Measurements from ENCODE around the gene NLRP8. TPM values are rescaled to one million over a fixed set of nuclear protein-coding genes. Genes with fewer than 3 reads are reported as not detected.

Gene NLRP8
- total RNA-seq, 4 donors from 2014 or later = not detected

DNA sequence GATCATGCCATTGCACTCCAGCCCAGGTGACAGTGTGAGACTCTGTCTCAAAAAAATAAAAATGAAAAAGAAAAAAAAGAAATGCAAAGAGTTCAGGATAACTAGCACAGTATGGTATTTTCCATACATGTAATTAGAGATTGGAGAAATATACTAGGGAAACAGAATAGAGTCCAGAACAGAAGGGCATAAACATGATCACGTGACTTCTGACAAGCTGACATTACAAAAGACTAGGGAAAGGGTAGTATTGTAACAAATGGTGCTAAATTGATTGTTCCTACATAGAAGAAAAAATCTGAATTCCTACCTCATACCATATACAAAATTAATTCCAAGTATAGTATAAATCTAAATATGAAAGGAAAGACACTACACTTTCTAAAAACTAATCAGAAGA is 37.6 kb downstream of the NLRP8 start:
- Histone ChIP-seq H3K27me3 (no peaks in the 10 kb centered on the region), H3K4me1 (no peaks in the 10 kb centered on the region), H3K9me3 (no peaks in the 10 kb centered on the region), H3K36me3 (no peaks in the 10 kb centered on the region), H3K4me3 (no peak overlapping the region), H3K27ac (no peak overlapping the region)
- TF ChIP-seq, protein P1, sequence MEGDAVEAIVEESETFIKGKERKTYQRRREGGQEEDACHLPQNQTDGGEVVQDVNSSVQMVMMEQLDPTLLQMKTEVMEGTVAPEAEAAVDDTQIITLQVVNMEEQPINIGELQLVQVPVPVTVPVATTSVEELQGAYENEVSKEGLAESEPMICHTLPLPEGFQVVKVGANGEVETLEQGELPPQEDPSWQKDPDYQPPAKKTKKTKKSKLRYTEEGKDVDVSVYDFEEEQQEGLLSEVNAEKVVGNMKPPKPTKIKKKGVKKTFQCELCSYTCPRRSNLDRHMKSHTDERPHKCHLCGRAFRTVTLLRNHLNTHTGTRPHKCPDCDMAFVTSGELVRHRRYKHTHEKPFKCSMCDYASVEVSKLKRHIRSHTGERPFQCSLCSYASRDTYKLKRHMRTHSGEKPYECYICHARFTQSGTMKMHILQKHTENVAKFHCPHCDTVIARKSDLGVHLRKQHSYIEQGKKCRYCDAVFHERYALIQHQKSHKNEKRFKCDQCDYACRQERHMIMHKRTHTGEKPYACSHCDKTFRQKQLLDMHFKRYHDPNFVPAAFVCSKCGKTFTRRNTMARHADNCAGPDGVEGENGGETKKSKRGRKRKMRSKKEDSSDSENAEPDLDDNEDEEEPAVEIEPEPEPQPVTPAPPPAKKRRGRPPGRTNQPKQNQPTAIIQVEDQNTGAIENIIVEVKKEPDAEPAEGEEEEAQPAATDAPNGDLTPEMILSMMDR (IDR thresholded peaks at IDR 0.05 in 4 of 5, conservative IDR thresholded peaks at IDR 0.05 in 1 of 5) = no peak
- no peak for TF ChIP-seq POLR2A (IDR thresholded peaks at IDR 0.05)
- no peak for DNase-seq
- in situ Hi-C loops (cut with MboI; ENCODE audit: low sequenced_read_pairs in 4 of 4) = no loop called here
- ATAC-seq = no peak
- intact Hi-C loops (cut with DNase I; ENCODE audit: low total_unique reads) = no loop called here

DNA sequence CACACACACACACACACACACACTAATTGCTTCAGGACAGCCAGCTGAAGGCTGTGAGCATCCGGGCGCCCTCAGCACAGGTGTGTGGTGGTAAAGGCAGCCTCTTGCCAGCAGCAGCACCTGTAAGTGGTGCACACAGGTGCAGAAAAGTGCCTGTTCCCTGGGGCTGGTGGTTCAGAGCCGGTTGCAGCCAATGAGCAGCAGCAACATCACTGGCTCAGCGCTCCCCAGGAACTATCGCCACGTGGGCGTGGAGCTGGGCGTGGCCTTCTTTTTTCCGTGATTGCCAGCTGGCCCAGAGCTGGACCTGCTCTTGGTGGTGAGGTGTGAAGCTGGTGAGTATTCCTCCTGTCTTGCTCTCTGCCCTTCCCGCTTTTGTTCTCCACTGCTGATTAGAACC is 38.9 kb downstream of the NLRP8 start, which contains the start of gene NLRP5:
Gene NLRP5 (plus strand): TSS at position 289 of the 400 bp plus-strand sequence.
- DNase-seq = no peak
- H3K36me3 ChIP-seq = no peaks in the 10 kb centered on the region
- H3K4me1 ChIP-seq = no peaks in the 10 kb centered on the region
- TF ChIP-seq, protein P1 (IDR thresholded peaks at IDR 0.05 in 4 of 5, conservative IDR thresholded peaks at IDR 0.05 in 1 of 5) = no peak
- TF ChIP-seq POLR2A (IDR thresholded peaks at IDR 0.05) = no peak
- H3K9me3 ChIP-seq = no peaks in the 10 kb centered on the region
- H3K4me3 ChIP-seq = no peak within 1 kb of the TSS
- intact Hi-C loops (cut with DNase I; ENCODE audit: low total_unique reads) (no loop called here), in situ Hi-C loops (cut with MboI; ENCODE audit: low sequenced_read_pairs in 4 of 4) (no loop called here)
- no peak for ATAC-seq
- H3K27ac ChIP-seq = no peak within 1 kb of the TSS
- no peaks in the 10 kb centered on the region for H3K27me3 ChIP-seq

DNA sequence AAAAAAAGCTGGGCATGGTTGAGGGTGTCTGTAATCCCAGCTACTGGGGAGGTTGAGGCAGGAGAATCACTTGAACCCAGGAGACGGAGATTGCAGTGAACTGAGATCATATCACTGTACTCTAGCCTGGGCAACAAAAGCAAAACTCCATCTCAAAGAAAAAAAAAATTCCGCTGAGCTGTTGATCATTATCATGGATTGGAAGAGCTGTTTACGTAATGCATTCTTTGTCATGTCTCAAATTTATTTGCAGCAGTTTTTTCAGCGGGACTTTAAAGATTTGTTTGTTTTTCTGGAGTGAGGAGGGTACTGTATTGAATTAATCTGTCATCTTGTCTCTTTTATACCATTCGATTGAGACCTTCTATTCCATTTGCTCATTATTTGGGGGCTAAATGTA is 43.2 kb downstream of the NLRP8 start:
- intact Hi-C loops (cut with DNase I; ENCODE audit: low total_unique reads) = no loop called here
- H3K4me1 ChIP-seq = no peaks in the 10 kb centered on the region
- no peaks in the 10 kb centered on the region for H3K27me3 ChIP-seq
- in situ Hi-C loops (cut with MboI; ENCODE audit: low sequenced_read_pairs in 4 of 4) = no loop called here
- no peak for ATAC-seq
- no peak for DNase-seq
- TF ChIP-seq POLR2A (IDR thresholded peaks at IDR 0.05) = no peak
- TF ChIP-seq, protein P1 (IDR thresholded peaks at IDR 0.05 in 4 of 5, conservative IDR thresholded peaks at IDR 0.05 in 1 of 5) = no peak
- no peak overlapping the region for H3K4me3 ChIP-seq
- no peaks in the 10 kb centered on the region for H3K9me3 ChIP-seq
- no peaks in the 10 kb centered on the region for H3K36me3 ChIP-seq
- H3K27ac ChIP-seq = no peak overlapping the region

DNA sequence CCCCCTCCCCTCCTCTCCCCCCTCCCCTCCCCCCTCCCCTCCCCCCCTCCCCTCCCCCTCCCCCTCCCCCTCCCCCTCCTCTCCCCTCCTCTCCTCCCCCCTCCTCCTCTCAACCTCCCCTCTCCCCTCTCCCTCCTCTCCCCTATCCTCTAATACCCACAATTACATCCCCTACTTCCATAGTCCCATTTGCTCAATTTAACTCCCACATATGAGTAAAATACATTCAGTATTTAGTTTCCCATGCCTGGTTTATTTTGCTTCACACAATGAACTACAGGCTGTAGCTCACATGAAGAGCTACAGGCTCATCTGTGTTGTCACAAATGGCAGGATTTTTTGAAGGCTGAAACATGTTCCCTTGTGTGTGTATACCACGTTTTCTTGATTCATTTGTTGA is 45.9 kb downstream of the NLRP8 start:
- in situ Hi-C loops (cut with MboI; ENCODE audit: low sequenced_read_pairs in 4 of 4) = no loop called here
- ATAC-seq (no peak), DNase-seq (no peak)
- no peaks in the 10 kb centered on the region for H3K4me1 ChIP-seq
- TF ChIP-seq POLR2A (IDR thresholded peaks at IDR 0.05) = no peak
- TF ChIP-seq, protein P1 (IDR thresholded peaks at IDR 0.05 in 4 of 5, conservative IDR thresholded peaks at IDR 0.05 in 1 of 5) = no peak
- no peak overlapping the region for H3K4me3 ChIP-seq
- no peak overlapping the region for H3K27ac ChIP-seq
- H3K9me3 ChIP-seq = no peaks in the 10 kb centered on the region
- H3K27me3 ChIP-seq = no peaks in the 10 kb centered on the region
- intact Hi-C loops (cut with DNase I; ENCODE audit: low total_unique reads) = no loop called here
- H3K36me3 ChIP-seq = no peaks in the 10 kb centered on the region

DNA sequence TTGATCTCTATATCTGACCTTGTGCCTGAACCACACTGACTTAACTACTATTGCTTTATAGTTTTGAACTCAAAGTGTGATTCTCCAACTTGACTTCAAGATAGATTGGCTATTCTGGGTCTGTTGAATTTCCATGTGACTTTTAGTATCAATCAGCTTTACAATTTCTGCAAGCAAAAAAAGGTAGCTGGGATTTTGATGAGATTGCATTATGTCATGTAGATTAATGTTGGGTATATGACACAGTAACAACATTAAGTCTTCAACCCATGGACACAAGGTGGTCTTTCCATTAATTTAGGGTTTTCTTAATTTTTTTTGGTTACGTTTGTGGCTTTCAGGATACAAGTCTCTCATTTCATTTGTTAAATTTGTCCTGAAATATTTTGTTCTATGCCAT is 67.1 kb downstream of the NLRP8 start:
- Histone ChIP-seq H3K4me1 (no peaks in the 10 kb centered on the region), H3K9me3 (no peaks in the 10 kb centered on the region), H3K27me3 (no peaks in the 10 kb centered on the region), H3K36me3 (no peaks in the 10 kb centered on the region), H3K4me3 (no peak overlapping the region), H3K27ac (no peak overlapping the region)
- ATAC-seq (no peak), DNase-seq (no peak)
- TF ChIP-seq, protein P1 (IDR thresholded peaks at IDR 0.05 in 4 of 5, conservative IDR thresholded peaks at IDR 0.05 in 1 of 5) = no peak
- no peak for TF ChIP-seq POLR2A (IDR thresholded peaks at IDR 0.05)
- in situ Hi-C loops (cut with MboI; ENCODE audit: low sequenced_read_pairs in 4 of 4) (no loop called here), intact Hi-C loops (cut with DNase I; ENCODE audit: low total_unique reads) (no loop called here)

All from gastrocnemius medialis (tissue), 4 donors.